Mucosa of descending colon (tissue), 3 donors: Measurements from ENCODE around the gene ILK. TPM values are rescaled to one million over a fixed set of nuclear protein-coding genes. Genes with fewer than 3 reads are reported as not detected.
A peak's percentile ranks its signal among the peaks of the same experiment; 100 is the strongest.

ENCODE experiments used
- ATAC-seq: fragments of 200-7000 bp; cut with Tn5 transposase; one replicate; pipeline ENCODE4 v1.9.1; 2020; ENCODE audit warnings: mild to moderate bottlenecking, moderate library complexity
- DNase-seq, 3 donors: peaks; one replicate each; pipeline ENCODE4 v3.0.0-alpha.2; 2020
- H3K36me3 ChIP-seq: fragments of 200-600 bp; one replicate; pipeline ENCODE4 v1.8.0; 2021; ENCODE audit warnings: low read depth, mild to moderate bottlenecking
- H3K4me1 ChIP-seq: fragments of 200-600 bp; one replicate; pipeline ENCODE4 v1.8.0; 2021; ENCODE audit warnings: low read depth, mild to moderate bottlenecking
- H3K4me3 ChIP-seq: fragments of 200-600 bp; one replicate; pipeline ENCODE4 v1.8.0; 2021; ENCODE audit warnings: mild to moderate bottlenecking
- H3K9me3 ChIP-seq: fragments of 200-600 bp; one replicate; pipeline ENCODE4 v1.8.0; 2021; ENCODE audit warnings: mild to moderate bottlenecking
- CTCF ChIP-seq: fragments of 200-600 bp; IDR thresholded peaks from one replicate; pipeline ENCODE4 v1.8.0; 2022; ENCODE audit warnings: antibody characterized with exemption, mild to moderate bottlenecking
- intact Hi-C, 2 donors: fragments of 100-400 bp; cut with DNase I in 1 of 2; cut with micrococcal nuclease in 1 of 2; formaldehyde crosslinking; loops; one replicate each; pipeline versions ENCODE4 v1.11.0 to v1.11.1; 2022; cut with DNase I, micrococcal nuclease
- total RNA-seq, 3 donors: library from RNA; stranded (reverse); fragmentation: NEBNext Ultra II Directional in 2 of 3; extraction: Animal tissue kit (Norgen Biotek cat#: 25700) in 2 of 3; gene quantifications; one replicate each; pipeline versions ENCODE4 v1.2.1 to v1.2.4, GENCODE V29; 2021 to 2023
- donor health status: DM: no; HTN: no; CAD: no; lungs with moderate emphysema.
- donor health status: DM: no; HTN: no; CAD: no.
- donor health status: DM: no; HTN: yes; CAD: no.

ILK gene
- total RNA-seq, 3 donors from 2014 or later, result 113 to 323 (median 115) TPM

- Histone ChIP-seq H3K9me3 (no peaks in the 10 kb centered on the region), H3K36me3 (no peaks in the 10 kb centered on the region), H3K4me3 (no peak overlapping the region), H3K4me1 (peaks cover 13% of the 10 kb centered on the region)
- no peak for TF ChIP-seq CTCF
- ATAC-seq (no peak), DNase-seq (no peak)
- intact Hi-C loops, result no loop called here
Measured at GRCh38 chr11:6633422-6634408, 30.1 kb downstream of the ILK start.

- peaks cover 13% of the 10 kb centered on the region for H3K4me1 ChIP-seq
Measured at GRCh38 chr11:6634534-6634933, 31.0 kb downstream of the ILK start.

GRCh38 chr11:6635082-6635932 lies 31.7 kb downstream of the ILK start:
- ATAC-seq, result peak; percentile 87
- Histone ChIP-seq H3K36me3 (no peaks in the 10 kb centered on the region), H3K4me3 (no peak overlapping the region), H3K9me3 (no peaks in the 10 kb centered on the region), H3K4me1 (peaks cover 13% of the 10 kb centered on the region)
- intact Hi-C loops, result no loop called here
- no peak for TF ChIP-seq CTCF
- peak; percentile 58 to 69 (median 68) for DNase-seq

More at GRCh38 chr11:6634534-6634933, 31.0 kb downstream of the ILK start:
- TF ChIP-seq CTCF, result no peak
- intact Hi-C loops, result no loop called here
- DNase-seq (no peak), ATAC-seq (no peak)
- H3K4me3 ChIP-seq, result no peak overlapping the region
- H3K9me3 ChIP-seq, result no peaks in the 10 kb centered on the region
- H3K36me3 ChIP-seq, result no peaks in the 10 kb centered on the region

GRCh38 chr11:6636480-6636879 lies 32.9 kb downstream of the ILK start:
- Histone ChIP-seq H3K36me3 (no peaks in the 10 kb centered on the region), H3K4me3 (no peak overlapping the region), H3K4me1 (peaks cover 10% of the 10 kb centered on the region), H3K9me3 (no peaks in the 10 kb centered on the region)
- DNase-seq (no peak), ATAC-seq (no peak)
- intact Hi-C loops, result no loop called here
- TF ChIP-seq CTCF, result no peak

GRCh38 chr11:6637871-6638270 lies 34.3 kb downstream of the ILK start:
- Histone ChIP-seq H3K4me1 (peaks cover 10% of the 10 kb centered on the region), H3K36me3 (no peaks in the 10 kb centered on the region), H3K9me3 (no peaks in the 10 kb centered on the region), H3K4me3 (no peak overlapping the region)
- DNase-seq, result peak in 1 of 3 donors; percentile 20
- TF ChIP-seq CTCF, result no peak
- peak; percentile 7 for ATAC-seq
- intact Hi-C loops, result no loop called here
